GM12892 (cell line): ENCODE results near the gene POTEF.
"Not testable (repeated sequence)": the region's sequence is repeated elsewhere in the genome, so short reads cannot be mapped to it uniquely, and the experiment has no call there.

Experiments
- POLR2A ChIP-seq: IDR thresholded peaks from 2 replicates; pipeline ENCODE4 v1.6.1; 2011; ENCODE audit warnings: low read depth, low read length, control low read depth
- POLR2AphosphoS5 ChIP-seq: IDR thresholded peaks from 2 replicates; pipeline ENCODE4 v1.6.1; 2011; ENCODE audit warnings: low read depth, low read length, control low read depth
- TAF1 ChIP-seq: IDR thresholded peaks from 2 replicates; pipeline ENCODE4 v1.6.1; 2011; ENCODE audit warnings: low read depth, mild to moderate bottlenecking, control low read depth, low read length, borderline replicate concordance

- TF ChIP-seq POLR2AphosphoS5, TAF1, POLR2A: not testable (repeated sequence)
Measured at GRCh38 chr2:130141002-130141401, 12.0 kb upstream of the POTEF start.
